SKM-1 (cell line): ENCODE measurements around the gene PTBP1.
A peak's percentile ranks its signal among the peaks of the same experiment; 100 is the strongest.
"Not testable (repeated sequence)": the region's sequence is repeated elsewhere in the genome, so short reads cannot be mapped to it uniquely, and the experiment has no call there.

Experiments used
- DNase-seq: peaks from one replicate; lab custom pipeline; 2025; ENCODE audit not compliant: unreplicated experiment; lab: John Stamatoyannopoulos, UW

Gene PTBP1

GRCh38 chr19:824885-825284 lies 27.6 kb downstream of the PTBP1 start:
- DNase-seq, result peak; percentile 63

- peak; percentile 56 for DNase-seq
Measured at GRCh38 chr19:825897-826644, 28.8 kb downstream of the PTBP1 start.

GRCh38 chr19:827314-827709 lies 30.1 kb downstream of the PTBP1 start:
- DNase-seq, result no peak

- no peak for DNase-seq
Measured at GRCh38 chr19:827710-828321, 30.6 kb downstream of the PTBP1 start, which contains the start of gene AZU1. Gene AZU1, plus strand, starts transcription at chr19:827837. Its CDS starts 10 bp downstream, at chr19:827847.

- no peak for DNase-seq
Measured at GRCh38 chr19:829129-829758, 32.0 kb downstream of the PTBP1 start.

GRCh38 chr19:831407-832369 lies 34.4 kb downstream of the PTBP1 start:
- no peak for DNase-seq

GRCh38 chr19:834216-834615 lies 37.0 kb downstream of the PTBP1 start:
- DNase-seq, result no peak

- DNase-seq, result no peak
Measured at GRCh38 chr19:835210-835810, 38.1 kb downstream of the PTBP1 start.

- peak; percentile 72 for DNase-seq
Measured at GRCh38 chr19:840519-841206, 43.4 kb downstream of the PTBP1 start, which contains the start of gene PRTN3. Gene PRTN3, plus strand, starts transcription at chr19:840999. Its CDS starts 10 bp downstream, at chr19:841009.

- DNase-seq, result not testable (repeated sequence)
Measured at GRCh38 chr19:842802-843179, 45.5 kb downstream of the PTBP1 start.

GRCh38 chr19:843180-843835 lies 46.1 kb downstream of the PTBP1 start:
- no peak for DNase-seq

- no peak for DNase-seq
Measured at GRCh38 chr19:843836-844545, 46.7 kb downstream of the PTBP1 start.

- no peak for DNase-seq
Measured at GRCh38 chr19:844546-844971, 47.3 kb downstream of the PTBP1 start.

GRCh38 chr19:845707-846521 lies 48.7 kb downstream of the PTBP1 start:
- DNase-seq, result no peak

GRCh38 chr19:848386-848921 lies 51.2 kb downstream of the PTBP1 start:
- DNase-seq, result peak; percentile 70

- not testable (repeated sequence) for DNase-seq
Measured at GRCh38 chr19:849195-849594, 51.9 kb downstream of the PTBP1 start.

GRCh38 chr19:850221-850978 lies 53.1 kb downstream of the PTBP1 start:
- no peak for DNase-seq
